Endothelial cell of umbilical vein (primary cell): ENCODE data around the gene CALD1. TPM values are rescaled to one million over a fixed set of nuclear protein-coding genes. Genes with fewer than 3 reads are reported as not detected.

Experiments
- BruUV-seq: library from RNA; stranded (reverse); fragments of 400-500 nt; replicated peaks from 2 replicates; lab custom pipeline; 2021; lab: Mats Ljungman, UMichigan
- CTCF ChIA-PET: fragments of 300-600, 350-600 bp; sonication (Branson Sonifier 250); formaldehyde crosslinking; loops from one replicate; lab custom pipeline; 2021; ENCODE audit warnings: antibody characterized with exemption, inconsistent platforms; lab: Charles Lee
- POLR2A ChIA-PET: fragments of 300-600, 350-600 bp; sonication (Branson Sonifier 250); formaldehyde crosslinking; loops from one replicate; lab custom pipeline; 2021; ENCODE audit warnings: antibody characterized with exemption, inconsistent platforms; lab: Charles Lee
- DNase-seq: peaks from one replicate; pipeline ENCODE4 v3.0.0-alpha.2; 2011; ENCODE audit warnings: low read depth, low spot score
- FAIRE-seq: peaks from 2 replicates; lab custom pipeline; 2011; peaks lifted over from hg19 to GRCh38; lab: Jason Lieb, UNC
- H2AFZ ChIP-seq: 2 replicates; pipeline ENCODE4 v1.6.0; 2012; ENCODE audit warnings: low read depth, low read length, control low read depth, inconsistent platforms
- H3K27ac ChIP-seq: 2 replicates; pipeline ENCODE4 v1.5.1; 2011; ENCODE audit warnings: low read depth, mild to moderate bottlenecking, control low read depth, low read length, moderate library complexity; ENCODE audit not compliant: insufficient read depth
- H3K27me3 ChIP-seq, 2 experiments: 2 replicates each; pipeline versions ENCODE4 v1.6.0 to v1.6.1; 2011; ENCODE audit warnings: low read length in 2 of 2, mixed read lengths in 1 of 2; ENCODE audit not compliant: control insufficient read depth in 2 of 2, insufficient read depth in 2 of 2
- H3K36me3 ChIP-seq, 2 experiments: 2 replicates in 1 of 2; 3 replicates in 1 of 2; pipeline ENCODE4 v1.5.1; 2011; ENCODE audit warnings: low read length in 2 of 2, mild to moderate bottlenecking in 1 of 2, moderate library complexity in 1 of 2; ENCODE audit not compliant: control insufficient read depth in 2 of 2, insufficient read depth in 2 of 2; ENCODE audit errors: extremely low read depth in 1 of 2
- H3K4me1 ChIP-seq: 3 replicates; pipeline ENCODE4 v1.5.1; 2011; ENCODE audit warnings: mild to moderate bottlenecking, low read length; ENCODE audit not compliant: control insufficient read depth, insufficient read depth; ENCODE audit errors: extremely low read depth
- H3K4me2 ChIP-seq: 2 replicates; pipeline ENCODE4 v1.6.1; 2011; ENCODE audit warnings: low read length, control low read depth, mixed read lengths; ENCODE audit not compliant: insufficient read depth
- H3K4me3 ChIP-seq, 3 experiments: fragments of 200-600 bp in 1 of 3; sonication (generic), shearing (Covaris generic) in 1 of 3; replicated peaks in 1 of 3; 2 replicates each; pipeline ENCODE4 v1.5.1; 2011 to 2016; ENCODE audit warnings: control low read depth in 3 of 3, low read length in 3 of 3, mild to moderate bottlenecking in 2 of 3, inconsistent platforms in 1 of 3, low read depth in 1 of 3, moderate library complexity in 1 of 3; ENCODE audit not compliant: insufficient read depth in 1 of 3
- H3K79me2 ChIP-seq: 2 replicates; pipeline ENCODE4 v1.6.0; 2012; ENCODE audit warnings: low read length, inconsistent platforms; ENCODE audit not compliant: control insufficient read depth, insufficient read depth
- H3K9ac ChIP-seq: replicated peaks from 2 replicates; pipeline ENCODE3; 2011; ENCODE audit warnings: low read length, control low read depth; ENCODE audit not compliant: insufficient read depth; ENCODE audit errors: extremely low read depth
- H3K9me1 ChIP-seq: replicated peaks from 3 replicates; pipeline ENCODE4 v1.6.0; 2011; ENCODE audit warnings: mild to moderate bottlenecking, low read length; ENCODE audit not compliant: control insufficient read depth, insufficient read depth; ENCODE audit errors: extremely low read depth
- H3K9me3 ChIP-seq: replicated peaks from 2 replicates; pipeline ENCODE4 v1.5.1; 2012; ENCODE audit warnings: low read length, inconsistent platforms; ENCODE audit not compliant: control insufficient read depth, insufficient read depth
- H4K20me1 ChIP-seq: replicated peaks from 2 replicates; pipeline ENCODE3; 2011; ENCODE audit warnings: mild to moderate bottlenecking, low read length; ENCODE audit not compliant: control insufficient read depth, insufficient read depth; ENCODE audit errors: extremely low read depth
- EZH2 ChIP-seq: IDR thresholded peaks from 2 replicates; pipeline ENCODE4 v1.6.1; 2012; ENCODE audit warnings: borderline replicate concordance, low read depth, mild to moderate bottlenecking, moderate library complexity, low read length, inconsistent platforms; ENCODE audit not compliant: severe bottlenecking
- FOS ChIP-seq: IDR thresholded peaks from 2 replicates; pipeline ENCODE4 v1.6.1; 2011; ENCODE audit warnings: mild to moderate bottlenecking, low read length, moderate library complexity, borderline replicate concordance; ENCODE audit not compliant: insufficient read depth
- JUN ChIP-seq: IDR thresholded peaks from 2 replicates; pipeline ENCODE4 v1.6.1; 2011; ENCODE audit warnings: borderline replicate concordance, low read depth; ENCODE audit not compliant: insufficient read length, insufficient read depth
- MYC ChIP-seq: IDR thresholded peaks from one replicate; pipeline ENCODE4 v1.6.1; 2011; ENCODE audit warnings: mild to moderate bottlenecking, low read depth, low read length
- POLR2A ChIP-seq: IDR thresholded peaks from 2 replicates; pipeline ENCODE4 v1.6.1; 2012; ENCODE audit warnings: low read depth, mild to moderate bottlenecking, control low read depth, low read length
- POLR2AphosphoS5 ChIP-seq: IDR thresholded peaks from 2 replicates; pipeline ENCODE4 v1.6.1; 2012; ENCODE audit warnings: low read depth, mild to moderate bottlenecking, control low read depth, low read length, moderate library complexity; ENCODE audit not compliant: insufficient read depth
- dilution Hi-C: fragments of 300-500 bp; cut with MboI; formaldehyde crosslinking; loops from one replicate; pipeline ENCODE4 v1.15.0; 2019; ENCODE audit warnings: low sequenced_read_pairs; ENCODE audit not compliant: extremely low pct_ligation_motif_present
- intact Hi-C: fragments of 100-400 bp; cut with micrococcal nuclease; formaldehyde crosslinking; loops from one replicate; pipeline ENCODE4 v1.10.0; 2022
- polyA plus RNA-seq, 4 experiments: library from polyadenylated mRNA; depleted of rRNA in 3 of 4; stranded (reverse) in 3 of 4; unstranded in 1 of 4; fragments of >200 nt; gene quantifications; 2 replicates each; pipeline versions ENCODE4 v1.2.1 to v1.2.3, GENCODE V29; 2011 to 2012; ENCODE audit warnings: missing spikeins in 1 of 4
- total RNA-seq: library from RNA; stranded (reverse); gene quantifications from 2 replicates; pipeline ENCODE4 v1.2.3, GENCODE V29; 2021
- TF ChIP-seq, protein P1 (sequence below): IDR thresholded peaks from 2 replicates; pipeline ENCODE4 v1.6.1; 2011; ENCODE audit not compliant: insufficient read depth, insufficient read length
- TF ChIP-seq, protein P2 (sequence below), 2 donors: IDR thresholded peaks; 1 replicate in 1 of 2; 2 replicates in 1 of 2; pipeline ENCODE4 v1.5.1; 2011; ENCODE audit warnings: low read length in 2 of 2, mild to moderate bottlenecking in 2 of 2, moderate library complexity in 2 of 2, control low read depth in 1 of 2, inconsistent platforms in 1 of 2, low read depth in 1 of 2; ENCODE audit not compliant: insufficient read depth in 1 of 2; ENCODE audit errors: extremely low read depth in 1 of 2

The CALD1 gene
- total and polyA plus RNA-seq, 2 donors (not counting 3 experiments of a cell fraction or from before 2014, with no cell fraction given) = 136 to 307 TPM

DNA sequence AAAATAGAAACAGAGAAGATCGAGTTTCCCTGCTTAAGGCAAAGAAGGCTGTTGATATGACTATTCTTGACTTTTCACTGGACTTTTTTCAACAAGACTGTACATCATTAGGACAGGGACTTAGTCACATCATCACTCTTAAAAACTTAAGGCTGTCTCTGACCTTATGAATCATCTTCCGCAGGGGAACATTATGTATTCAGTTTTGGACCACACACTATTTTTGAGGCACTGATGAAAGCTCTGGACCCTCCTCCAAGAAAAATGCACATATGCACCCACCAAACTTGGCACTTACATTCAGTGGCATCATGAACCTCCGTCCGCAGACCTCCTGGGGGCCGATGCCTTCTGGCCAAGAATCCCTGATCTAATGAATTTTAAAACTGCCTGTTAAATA is 96.4 kb downstream of the CALD1 start:
- dilution Hi-C loops (no loop called here), intact Hi-C loops (no loop called here)
- H3K27me3 ChIP-seq = no peaks in the 10 kb centered on the region
- DNase-seq (no peak), FAIRE-seq (no peak)
- H2AFZ ChIP-seq = no peak overlapping the region
- no peak overlapping the region for H3K27ac ChIP-seq
- H3K4me1 ChIP-seq = peaks cover 28% of the 10 kb centered on the region
- no peaks in the 10 kb centered on the region for H3K9me3 ChIP-seq
- peaks cover 0 to 3% of the 10 kb centered on the region in 2 experiments for H3K36me3 ChIP-seq
- no peak for TF ChIP-seq FOS
- no peaks in the 10 kb centered on the region for H3K9me1 ChIP-seq
- H3K79me2 ChIP-seq = peaks cover 24% of the 10 kb centered on the region
- CTCF ChIA-PET = interaction anchor here (1.2 kb wide), 2 partner anchors 10 to 13 kb away, joined by 3 read pairs; no protein-coding TSS in a partner anchor
- POLR2A ChIA-PET = no interaction called here
- H3K4me3 ChIP-seq = no peak overlapping the region
- H4K20me1 ChIP-seq = no peaks in the 10 kb centered on the region
- BruUV-seq = no TSS peak
- H3K4me2 ChIP-seq = no peak overlapping the region
- no peak overlapping the region for H3K9ac ChIP-seq

DNA sequence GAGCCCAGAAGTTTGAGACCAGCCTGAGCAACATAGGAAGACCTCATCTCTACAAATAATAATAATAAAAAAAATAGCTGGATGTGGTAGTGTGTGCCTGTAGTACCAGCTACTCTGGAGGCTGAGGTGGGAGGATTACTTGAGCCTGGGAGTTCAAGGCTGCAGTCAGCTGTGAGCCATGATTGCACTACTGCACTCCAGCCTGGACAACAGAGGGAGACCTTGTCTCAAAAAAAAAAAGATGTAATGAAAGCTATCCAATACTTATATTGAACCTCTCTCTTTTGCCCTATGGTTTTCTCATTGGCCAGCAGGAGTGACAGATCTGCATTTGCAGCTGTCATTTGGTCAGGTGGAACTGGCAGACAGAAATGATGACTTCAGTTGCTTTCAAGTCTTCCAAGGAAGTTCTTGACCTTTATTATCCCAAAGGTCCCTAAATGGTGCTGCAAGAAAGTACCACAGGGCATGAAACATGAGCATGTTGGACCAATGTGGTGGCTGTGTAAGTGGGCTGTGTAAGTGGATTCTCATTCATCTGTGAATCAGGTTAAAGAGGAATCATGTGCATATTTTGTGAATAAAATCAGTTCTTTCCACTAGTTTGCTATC is 99.4 kb downstream of the CALD1 start:
- H3K9me1 ChIP-seq = no peaks in the 10 kb centered on the region
- no peak for TF ChIP-seq FOS
- no peak for TF ChIP-seq MYC
- no peak for TF ChIP-seq JUN
- TF ChIP-seq POLR2A = no peak
- no peak for TF ChIP-seq POLR2AphosphoS5
- TF ChIP-seq, protein P1, sequence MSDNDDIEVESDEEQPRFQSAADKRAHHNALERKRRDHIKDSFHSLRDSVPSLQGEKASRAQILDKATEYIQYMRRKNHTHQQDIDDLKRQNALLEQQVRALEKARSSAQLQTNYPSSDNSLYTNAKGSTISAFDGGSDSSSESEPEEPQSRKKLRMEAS = no peak
- TF ChIP-seq, protein P2, sequence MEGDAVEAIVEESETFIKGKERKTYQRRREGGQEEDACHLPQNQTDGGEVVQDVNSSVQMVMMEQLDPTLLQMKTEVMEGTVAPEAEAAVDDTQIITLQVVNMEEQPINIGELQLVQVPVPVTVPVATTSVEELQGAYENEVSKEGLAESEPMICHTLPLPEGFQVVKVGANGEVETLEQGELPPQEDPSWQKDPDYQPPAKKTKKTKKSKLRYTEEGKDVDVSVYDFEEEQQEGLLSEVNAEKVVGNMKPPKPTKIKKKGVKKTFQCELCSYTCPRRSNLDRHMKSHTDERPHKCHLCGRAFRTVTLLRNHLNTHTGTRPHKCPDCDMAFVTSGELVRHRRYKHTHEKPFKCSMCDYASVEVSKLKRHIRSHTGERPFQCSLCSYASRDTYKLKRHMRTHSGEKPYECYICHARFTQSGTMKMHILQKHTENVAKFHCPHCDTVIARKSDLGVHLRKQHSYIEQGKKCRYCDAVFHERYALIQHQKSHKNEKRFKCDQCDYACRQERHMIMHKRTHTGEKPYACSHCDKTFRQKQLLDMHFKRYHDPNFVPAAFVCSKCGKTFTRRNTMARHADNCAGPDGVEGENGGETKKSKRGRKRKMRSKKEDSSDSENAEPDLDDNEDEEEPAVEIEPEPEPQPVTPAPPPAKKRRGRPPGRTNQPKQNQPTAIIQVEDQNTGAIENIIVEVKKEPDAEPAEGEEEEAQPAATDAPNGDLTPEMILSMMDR (IDR thresholded peaks at IDR 0.05; ENCODE audit: extremely low read depth in 1 of 2, insufficient read depth in 1 of 2, low read depth in 1 of 2, low read length in 2 of 2) = no peak
- TF ChIP-seq EZH2 = no peak
- no peaks in the 10 kb centered on the region for H4K20me1 ChIP-seq
- ChIA-PET POLR2A (no interaction called here), CTCF (interaction anchor here (1.3 kb wide), 1 partner anchor 23 kb away, joined by 3 read pairs; no protein-coding TSS in a partner anchor)
- H3K79me2 ChIP-seq = peaks cover 23% of the 10 kb centered on the region
- no peaks in the 10 kb centered on the region for H3K9me3 ChIP-seq
- FAIRE-seq (no peak), DNase-seq (no peak)
- H3K27me3 ChIP-seq = no peaks in the 10 kb centered on the region
- H3K9ac ChIP-seq = no peak overlapping the region
- H3K4me2 ChIP-seq = no peak overlapping the region
- no peaks in the 10 kb centered on the region for H3K4me1 ChIP-seq
- peaks cover 0 to 3% of the 10 kb centered on the region in 2 experiments for H3K36me3 ChIP-seq
- intact Hi-C loops = no loop called here
- BruUV-seq = no TSS peak
- dilution Hi-C loops = no loop called here
- H3K27ac ChIP-seq = no peak overlapping the region
- no peak overlapping the region for H3K4me3 ChIP-seq
- H2AFZ ChIP-seq = no peak overlapping the region
